KOPT-K1 (cell line): ENCODE measurements around the gene ZNF70.
"Not testable (repeated sequence)": the region's sequence is repeated elsewhere in the genome, so short reads cannot be mapped to it uniquely, and the experiment has no call there.

Experiments
- H3K27ac ChIP-seq: fragments of 200-600 bp; sonication (generic); 2 replicates; pipeline ENCODE4 v1.5.1; 2016; ENCODE audit warnings: antibody characterized with exemption, mild to moderate bottlenecking, low read depth, low read length; ENCODE audit not compliant: poor library complexity, severe bottlenecking
- H3K36me3 ChIP-seq: fragments of 200-600 bp; sonication (generic); 2 replicates; pipeline ENCODE4 v1.5.1; 2017; ENCODE audit warnings: antibody characterized with exemption, mild to moderate bottlenecking, low read length, moderate library complexity; ENCODE audit not compliant: insufficient read depth
- H3K9me3 ChIP-seq: fragments of 200-600 bp; sonication (generic); 2 replicates; pipeline ENCODE4 v1.5.1; 2017; ENCODE audit warnings: antibody characterized with exemption, low read length, mild to moderate bottlenecking; ENCODE audit not compliant: insufficient read depth, poor library complexity, severe bottlenecking

The ZNF70 gene

DNA sequence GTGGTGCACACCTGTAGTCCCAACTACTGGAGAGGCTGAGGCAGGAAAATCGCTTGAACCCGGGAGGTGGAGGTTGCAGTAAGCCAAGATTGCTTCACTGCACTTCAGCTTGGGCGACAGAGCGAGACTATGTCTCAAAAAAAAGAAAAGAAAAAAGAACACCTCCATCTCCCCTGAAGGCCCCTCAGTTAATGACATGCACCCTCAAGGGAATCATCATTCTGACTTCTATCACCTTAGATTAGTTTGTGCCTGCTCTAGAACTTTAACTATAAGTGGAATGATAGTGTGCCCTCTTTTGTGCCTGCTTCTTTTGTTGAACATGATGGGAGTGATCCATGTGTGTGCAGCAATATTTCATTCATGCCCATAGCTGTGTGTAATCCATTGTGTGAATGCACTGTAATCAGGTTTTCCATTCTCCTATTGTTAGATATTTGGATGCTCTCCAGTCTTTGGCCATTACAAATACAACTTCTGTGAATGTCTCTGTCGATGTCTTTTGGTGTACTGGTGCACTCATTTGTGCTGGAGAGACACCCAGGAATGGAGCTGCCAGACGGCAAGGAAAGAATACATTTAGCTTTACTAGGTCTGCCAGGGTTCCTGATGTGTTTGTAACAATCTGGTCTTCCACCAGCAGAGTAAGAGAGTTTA lies 4.2 kb upstream of the ZNF70 start:
- H3K27ac ChIP-seq: no peak overlapping the region

GRCh38 chr22:23754220-23754919 lies 3.5 kb upstream of the ZNF70 start, which contains the start of gene VPREB3:
TSS of gene VPREB3 (minus strand) at chr22:23754425. CDS start at chr22:23754363, 62 bp downstream.
- Histone ChIP-seq H3K9me3 (no peaks in the 10 kb centered on the region), H3K36me3 (no peaks in the 10 kb centered on the region), H3K27ac (no peak within 1 kb of the TSS)

More for the DNA sequence above, 4.2 kb upstream of the ZNF70 start:
- Histone ChIP-seq H3K9me3 (no peaks in the 10 kb centered on the region), H3K36me3 (no peaks in the 10 kb centered on the region)

DNA sequence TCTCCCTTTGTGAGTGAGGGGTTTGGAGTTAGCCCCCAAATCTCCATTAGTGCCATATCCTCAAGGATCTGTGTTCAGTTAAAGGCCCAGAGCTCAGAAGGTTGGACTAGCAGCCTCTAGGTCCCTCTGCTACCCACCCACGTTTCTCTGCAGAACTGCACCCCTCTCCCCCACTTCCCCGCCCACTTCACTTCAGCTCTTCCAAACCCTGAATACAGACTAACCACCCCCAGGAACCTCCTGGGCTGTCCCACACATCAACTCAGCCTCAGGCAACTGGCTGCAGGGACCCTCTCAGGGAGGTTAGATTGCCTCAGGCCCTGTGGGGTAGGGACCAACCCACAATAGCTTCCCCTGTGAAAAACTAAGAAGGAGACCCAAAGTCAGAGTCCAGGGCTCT lies 2.5 kb upstream of the ZNF70 start:
- H3K27ac ChIP-seq: no peak overlapping the region
- H3K36me3 ChIP-seq: no peaks in the 10 kb centered on the region
- H3K9me3 ChIP-seq: no peaks in the 10 kb centered on the region

DNA sequence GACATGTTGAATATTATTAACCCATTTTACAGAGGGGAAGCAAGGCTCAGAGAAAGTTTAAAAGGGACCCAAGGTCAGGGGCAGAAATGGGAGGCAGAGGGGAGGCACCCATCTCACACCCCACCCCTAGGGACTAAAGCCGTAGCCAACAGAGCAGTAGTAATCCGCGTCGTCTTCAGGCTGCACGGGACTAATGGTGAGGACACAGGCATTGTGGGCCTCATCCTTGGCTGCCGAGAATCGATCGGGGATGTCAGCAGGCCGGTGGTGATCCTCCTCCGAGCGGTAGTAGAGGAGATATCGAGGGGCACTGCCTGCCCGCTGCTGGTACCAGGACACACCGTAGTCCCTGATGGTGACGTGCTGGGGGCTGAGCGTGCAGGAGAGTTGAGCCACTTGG lies 1.8 kb upstream of the ZNF70 start:
- H3K9me3 ChIP-seq: no peaks in the 10 kb centered on the region
- no peaks in the 10 kb centered on the region for H3K36me3 ChIP-seq
- H3K27ac ChIP-seq: no peak overlapping the region

GRCh38 chr22:23752090-23752691 lies 1.3 kb upstream of the ZNF70 start:
- no peak overlapping the region for H3K27ac ChIP-seq
- no peaks in the 10 kb centered on the region for H3K9me3 ChIP-seq
- H3K36me3 ChIP-seq: no peaks in the 10 kb centered on the region

GRCh38 chr22:23751441-23751996 lies 607 bp upstream of the ZNF70 start:
- Histone ChIP-seq H3K27ac (peak overlapping the region; percentile 70), H3K9me3 (no peaks in the 10 kb centered on the region), H3K36me3 (no peaks in the 10 kb centered on the region)

- H3K36me3 ChIP-seq: peaks cover 1% of the 10 kb centered on the region; the same call in 1 of the 2 replicates
- peak overlapping the region; percentile 70 for H3K27ac ChIP-seq
- H3K9me3 ChIP-seq: no peaks in the 10 kb centered on the region
Observed at GRCh38 chr22:23750367-23750713, 572 bp downstream of the ZNF70 start.

DNA sequence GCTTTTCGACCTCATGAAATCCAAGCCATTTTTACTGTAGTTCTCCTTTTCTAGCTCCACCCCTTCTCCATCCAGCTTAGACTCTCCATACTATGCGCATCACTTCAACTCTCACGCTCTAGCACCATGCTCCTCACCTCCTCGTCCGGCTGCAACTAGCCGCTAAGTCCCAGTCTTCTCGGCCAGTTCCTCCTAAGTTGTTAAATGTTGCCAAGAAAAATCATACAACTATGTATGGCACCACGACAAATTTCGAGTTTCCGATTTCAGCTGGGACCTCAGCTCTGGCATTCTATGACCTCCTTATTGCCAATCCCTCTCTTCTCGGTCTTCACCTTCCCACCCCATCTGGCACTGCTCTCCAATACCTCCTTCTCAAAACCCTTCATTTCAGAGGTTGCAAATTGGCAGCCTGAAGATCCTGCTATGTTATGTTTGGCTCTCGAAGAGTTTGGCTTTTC lies 1.0 kb downstream of the ZNF70 start:
- Histone ChIP-seq H3K36me3 (peaks cover 6% of the 10 kb centered on the region), H3K27ac (no peak overlapping the region), H3K9me3 (no peaks in the 10 kb centered on the region)

DNA sequence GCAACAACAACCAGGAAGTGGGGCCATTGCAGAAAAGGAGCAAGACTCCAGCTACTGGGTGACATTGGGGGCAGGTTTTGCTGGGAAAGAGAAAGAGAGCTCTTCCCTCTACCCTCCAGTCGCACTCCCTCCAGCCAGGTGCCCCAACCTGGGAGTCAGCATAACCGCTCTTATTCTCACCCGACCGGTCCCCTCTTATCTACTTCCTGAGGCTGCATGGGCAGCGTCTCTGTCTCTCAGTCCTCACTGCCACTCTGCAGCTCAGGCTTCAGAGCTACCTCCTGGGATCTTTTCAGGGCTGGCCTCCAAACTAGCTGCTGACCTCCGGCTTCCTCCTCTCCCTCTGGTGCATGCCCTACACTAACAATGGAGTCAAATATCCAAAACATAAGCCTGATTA lies 5.1 kb downstream of the ZNF70 start:
- peaks cover 34% of the 10 kb centered on the region for H3K36me3 ChIP-seq
- no peak overlapping the region for H3K27ac ChIP-seq
- no peaks in the 10 kb centered on the region for H3K9me3 ChIP-seq

GRCh38 chr22:23744485-23744884 lies 6.4 kb downstream of the ZNF70 start:
- peaks cover 34% of the 10 kb centered on the region for H3K36me3 ChIP-seq
- H3K9me3 ChIP-seq: no peaks in the 10 kb centered on the region
- no peak overlapping the region for H3K27ac ChIP-seq

- Histone ChIP-seq H3K36me3 (peaks cover 34% of the 10 kb centered on the region), H3K27ac (no peak overlapping the region), H3K9me3 (no peaks in the 10 kb centered on the region)
Observed at GRCh38 chr22:23744001-23744400, 6.9 kb downstream of the ZNF70 start.

- Histone ChIP-seq H3K36me3 (peaks cover 34% of the 10 kb centered on the region), H3K27ac (no peak overlapping the region), H3K9me3 (no peaks in the 10 kb centered on the region)
Observed at GRCh38 chr22:23743303-23743705, 7.6 kb downstream of the ZNF70 start.

DNA sequence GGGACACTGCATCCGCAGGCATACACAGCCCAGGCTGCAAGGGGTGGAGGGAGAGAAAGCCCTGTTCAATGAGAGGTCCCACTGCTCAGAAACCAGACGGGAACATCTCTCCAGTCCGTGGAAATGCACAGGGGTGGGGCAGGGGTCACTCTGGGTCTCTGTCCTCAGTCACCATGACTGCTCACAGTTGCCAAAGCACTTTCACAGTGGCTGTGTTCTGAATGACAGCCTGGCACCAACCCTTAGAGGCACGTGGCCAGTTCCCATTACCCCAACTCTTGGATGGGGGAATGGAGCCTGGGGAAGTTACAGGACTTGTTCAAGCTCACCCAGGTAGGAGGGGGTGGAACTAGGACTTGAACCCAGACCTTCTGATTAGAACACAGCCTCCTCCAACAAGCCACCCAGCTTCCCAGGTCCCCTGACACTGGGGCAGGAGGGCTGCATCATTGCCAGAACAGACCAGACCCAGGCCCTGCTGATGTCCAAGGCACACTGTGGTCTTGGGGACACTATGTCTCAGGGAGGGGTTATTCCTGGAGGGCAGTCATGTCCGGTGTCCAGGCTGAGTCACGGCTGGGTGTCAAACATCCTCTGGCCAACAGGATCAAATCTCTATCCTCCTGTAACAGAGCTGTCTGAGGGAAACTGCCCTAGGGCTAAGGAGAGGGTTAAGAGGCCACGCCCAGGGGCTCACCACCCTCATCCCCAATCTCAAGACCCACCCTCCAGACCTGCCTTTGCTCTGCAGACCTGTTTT lies 8.2 kb downstream of the ZNF70 start:
- H3K9me3 ChIP-seq: no peaks in the 10 kb centered on the region
- peaks cover 34% of the 10 kb centered on the region for H3K36me3 ChIP-seq
- no peak overlapping the region for H3K27ac ChIP-seq

DNA sequence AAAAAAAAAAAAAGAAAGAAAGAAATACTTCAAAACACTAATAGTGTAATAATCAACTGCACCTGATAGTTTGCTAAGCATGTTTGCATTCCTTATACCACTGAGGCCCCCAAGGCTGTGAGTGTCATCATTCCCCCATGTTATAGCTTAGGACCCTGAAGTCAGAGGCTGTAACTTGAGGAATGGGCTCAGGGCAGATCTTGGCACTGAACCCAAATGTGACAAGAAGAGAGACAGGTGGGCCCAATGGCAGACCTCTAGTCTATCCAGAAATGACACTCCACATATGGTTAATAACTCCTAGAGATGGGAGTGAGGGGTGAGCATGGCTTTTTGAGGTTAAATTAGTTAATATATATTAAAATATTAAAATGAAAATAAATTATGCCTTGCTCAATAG lies 13.2 kb downstream of the ZNF70 start:
- Histone ChIP-seq H3K9me3 (no peaks in the 10 kb centered on the region), H3K36me3 (peaks cover 7% of the 10 kb centered on the region; the same call in 1 of the 2 replicates), H3K27ac (no peak overlapping the region)

DNA sequence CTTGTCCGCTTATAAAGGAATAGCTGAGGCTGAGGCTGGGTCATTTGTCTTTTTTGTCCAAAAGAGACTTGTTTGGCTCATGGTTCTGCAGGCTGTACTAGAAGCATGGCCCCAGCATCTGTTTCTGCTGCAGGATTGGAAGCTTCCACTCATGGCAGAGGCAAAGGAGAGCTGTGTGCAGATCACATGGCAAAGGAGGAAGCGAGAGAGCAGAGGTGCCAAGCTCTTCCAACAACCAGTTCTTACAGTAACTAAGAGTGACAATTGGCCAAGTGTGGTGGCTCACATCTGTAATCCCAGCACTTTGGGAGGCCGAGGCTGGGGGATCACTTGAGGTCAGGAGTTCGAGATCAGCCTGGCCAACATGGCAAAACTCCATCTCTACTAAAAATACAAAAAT lies 22.8 kb downstream of the ZNF70 start:
- not testable (repeated sequence) for H3K36me3 ChIP-seq, H3K27ac ChIP-seq, H3K9me3 ChIP-seq
